Liver (tissue), 3 donors: Measurements from ENCODE around the gene TWIST2.

ENCODE experiments used
- GABPA ChIP-seq, 2 donors: IDR thresholded peaks in 1 of 2; conservative IDR thresholded peaks in 1 of 2; 2 replicates each; pipeline ENCODE4 v1.6.1; 2016; ENCODE audit warnings: antibody characterized with exemption in 2 of 2, mild to moderate bottlenecking in 1 of 2, moderate library complexity in 1 of 2
- RAD21 ChIP-seq, 2 donors: IDR thresholded peaks; 2 replicates each; pipeline ENCODE4 v1.6.1; 2016; ENCODE audit warnings: antibody characterized with exemption in 2 of 2, mild to moderate bottlenecking in 2 of 2
- SP1 ChIP-seq: IDR thresholded peaks from 2 replicates; pipeline ENCODE4 v1.6.1; 2018; ENCODE audit warnings: antibody characterized with exemption, mild to moderate bottlenecking
- TF ChIP-seq, protein P1 (sequence below): fragments of 150-350 bp; IDR thresholded peaks from 2 replicates; pipeline ENCODE4 v1.5.1; 2017; ENCODE audit warnings: improper control_type of control experiment, low read depth, low read length; ENCODE audit not compliant: missing input control
- TF ChIP-seq, protein P2 (sequence below): IDR thresholded peaks from 2 replicates; pipeline ENCODE4 v1.6.1; 2016; ENCODE audit warnings: antibody characterized with exemption
- TF ChIP-seq, protein P3 (sequence below): IDR thresholded peaks from 2 replicates; pipeline ENCODE4 v1.6.1; 2016; ENCODE audit warnings: antibody characterized with exemption, mild to moderate bottlenecking
- donor health status: healthy.
- donor health status: healthy.

GRCh38 chr2:238884812-238885408, 37.0 kb downstream of the TWIST2 start:
- TF ChIP-seq, protein P1, sequence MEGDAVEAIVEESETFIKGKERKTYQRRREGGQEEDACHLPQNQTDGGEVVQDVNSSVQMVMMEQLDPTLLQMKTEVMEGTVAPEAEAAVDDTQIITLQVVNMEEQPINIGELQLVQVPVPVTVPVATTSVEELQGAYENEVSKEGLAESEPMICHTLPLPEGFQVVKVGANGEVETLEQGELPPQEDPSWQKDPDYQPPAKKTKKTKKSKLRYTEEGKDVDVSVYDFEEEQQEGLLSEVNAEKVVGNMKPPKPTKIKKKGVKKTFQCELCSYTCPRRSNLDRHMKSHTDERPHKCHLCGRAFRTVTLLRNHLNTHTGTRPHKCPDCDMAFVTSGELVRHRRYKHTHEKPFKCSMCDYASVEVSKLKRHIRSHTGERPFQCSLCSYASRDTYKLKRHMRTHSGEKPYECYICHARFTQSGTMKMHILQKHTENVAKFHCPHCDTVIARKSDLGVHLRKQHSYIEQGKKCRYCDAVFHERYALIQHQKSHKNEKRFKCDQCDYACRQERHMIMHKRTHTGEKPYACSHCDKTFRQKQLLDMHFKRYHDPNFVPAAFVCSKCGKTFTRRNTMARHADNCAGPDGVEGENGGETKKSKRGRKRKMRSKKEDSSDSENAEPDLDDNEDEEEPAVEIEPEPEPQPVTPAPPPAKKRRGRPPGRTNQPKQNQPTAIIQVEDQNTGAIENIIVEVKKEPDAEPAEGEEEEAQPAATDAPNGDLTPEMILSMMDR, result no peak
- TF ChIP-seq, protein P2, sequence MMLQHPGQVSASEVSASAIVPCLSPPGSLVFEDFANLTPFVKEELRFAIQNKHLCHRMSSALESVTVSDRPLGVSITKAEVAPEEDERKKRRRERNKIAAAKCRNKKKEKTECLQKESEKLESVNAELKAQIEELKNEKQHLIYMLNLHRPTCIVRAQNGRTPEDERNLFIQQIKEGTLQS, result no peak
- TF ChIP-seq RAD21 (IDR thresholded peaks at IDR 0.05) (no peak), SP1 (no peak), GABPA (IDR thresholded peaks at IDR 0.05 in 1 of 2, conservative IDR thresholded peaks at IDR 0.05 in 1 of 2) (no peak)
- TF ChIP-seq, protein P3, sequence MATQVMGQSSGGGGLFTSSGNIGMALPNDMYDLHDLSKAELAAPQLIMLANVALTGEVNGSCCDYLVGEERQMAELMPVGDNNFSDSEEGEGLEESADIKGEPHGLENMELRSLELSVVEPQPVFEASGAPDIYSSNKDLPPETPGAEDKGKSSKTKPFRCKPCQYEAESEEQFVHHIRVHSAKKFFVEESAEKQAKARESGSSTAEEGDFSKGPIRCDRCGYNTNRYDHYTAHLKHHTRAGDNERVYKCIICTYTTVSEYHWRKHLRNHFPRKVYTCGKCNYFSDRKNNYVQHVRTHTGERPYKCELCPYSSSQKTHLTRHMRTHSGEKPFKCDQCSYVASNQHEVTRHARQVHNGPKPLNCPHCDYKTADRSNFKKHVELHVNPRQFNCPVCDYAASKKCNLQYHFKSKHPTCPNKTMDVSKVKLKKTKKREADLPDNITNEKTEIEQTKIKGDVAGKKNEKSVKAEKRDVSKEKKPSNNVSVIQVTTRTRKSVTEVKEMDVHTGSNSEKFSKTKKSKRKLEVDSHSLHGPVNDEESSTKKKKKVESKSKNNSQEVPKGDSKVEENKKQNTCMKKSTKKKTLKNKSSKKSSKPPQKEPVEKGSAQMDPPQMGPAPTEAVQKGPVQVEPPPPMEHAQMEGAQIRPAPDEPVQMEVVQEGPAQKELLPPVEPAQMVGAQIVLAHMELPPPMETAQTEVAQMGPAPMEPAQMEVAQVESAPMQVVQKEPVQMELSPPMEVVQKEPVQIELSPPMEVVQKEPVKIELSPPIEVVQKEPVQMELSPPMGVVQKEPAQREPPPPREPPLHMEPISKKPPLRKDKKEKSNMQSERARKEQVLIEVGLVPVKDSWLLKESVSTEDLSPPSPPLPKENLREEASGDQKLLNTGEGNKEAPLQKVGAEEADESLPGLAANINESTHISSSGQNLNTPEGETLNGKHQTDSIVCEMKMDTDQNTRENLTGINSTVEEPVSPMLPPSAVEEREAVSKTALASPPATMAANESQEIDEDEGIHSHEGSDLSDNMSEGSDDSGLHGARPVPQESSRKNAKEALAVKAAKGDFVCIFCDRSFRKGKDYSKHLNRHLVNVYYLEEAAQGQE, result no peak
